Measurements from ENCODE around the gene CAST. TPM values are rescaled to one million over a fixed set of nuclear protein-coding genes. Genes with fewer than 3 reads are reported as not detected.

The CAST gene
- total and polyA plus RNA-seq, 12 donors, result 54.3 to 329 (median 172) TPM

DNA sequence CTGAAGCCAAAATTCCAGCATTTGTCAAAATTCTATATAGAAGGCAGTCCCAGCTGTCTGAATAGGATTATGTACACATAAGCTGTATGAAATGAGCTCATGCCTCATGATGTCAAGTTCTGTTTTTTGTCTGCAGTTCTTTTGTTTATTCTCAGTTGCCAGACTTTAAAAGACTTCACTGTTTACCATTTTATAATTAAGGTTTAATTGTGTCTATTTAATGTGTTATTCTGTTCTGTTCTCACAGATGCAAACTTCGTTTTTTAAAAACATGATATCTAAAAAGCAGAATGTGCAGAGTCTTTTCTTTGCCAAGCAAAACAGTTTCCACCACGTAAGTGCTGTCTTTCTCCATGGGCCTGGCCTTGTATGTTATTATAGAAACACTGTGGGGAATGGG is 114.4 kb downstream of the CAST start:
- TF ChIP-seq, protein P1, sequence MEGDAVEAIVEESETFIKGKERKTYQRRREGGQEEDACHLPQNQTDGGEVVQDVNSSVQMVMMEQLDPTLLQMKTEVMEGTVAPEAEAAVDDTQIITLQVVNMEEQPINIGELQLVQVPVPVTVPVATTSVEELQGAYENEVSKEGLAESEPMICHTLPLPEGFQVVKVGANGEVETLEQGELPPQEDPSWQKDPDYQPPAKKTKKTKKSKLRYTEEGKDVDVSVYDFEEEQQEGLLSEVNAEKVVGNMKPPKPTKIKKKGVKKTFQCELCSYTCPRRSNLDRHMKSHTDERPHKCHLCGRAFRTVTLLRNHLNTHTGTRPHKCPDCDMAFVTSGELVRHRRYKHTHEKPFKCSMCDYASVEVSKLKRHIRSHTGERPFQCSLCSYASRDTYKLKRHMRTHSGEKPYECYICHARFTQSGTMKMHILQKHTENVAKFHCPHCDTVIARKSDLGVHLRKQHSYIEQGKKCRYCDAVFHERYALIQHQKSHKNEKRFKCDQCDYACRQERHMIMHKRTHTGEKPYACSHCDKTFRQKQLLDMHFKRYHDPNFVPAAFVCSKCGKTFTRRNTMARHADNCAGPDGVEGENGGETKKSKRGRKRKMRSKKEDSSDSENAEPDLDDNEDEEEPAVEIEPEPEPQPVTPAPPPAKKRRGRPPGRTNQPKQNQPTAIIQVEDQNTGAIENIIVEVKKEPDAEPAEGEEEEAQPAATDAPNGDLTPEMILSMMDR (IDR thresholded peaks at IDR 0.05), result no peak
- no peak for TF ChIP-seq POLR2A (IDR thresholded peaks at IDR 0.05)
- intact Hi-C loops (cut with DNase I), result no loop called here
- WGBS, 4 donors, result 57 to 72% (median 66%) methylated on average over 2 of the region's 2 CpGs

DNA sequence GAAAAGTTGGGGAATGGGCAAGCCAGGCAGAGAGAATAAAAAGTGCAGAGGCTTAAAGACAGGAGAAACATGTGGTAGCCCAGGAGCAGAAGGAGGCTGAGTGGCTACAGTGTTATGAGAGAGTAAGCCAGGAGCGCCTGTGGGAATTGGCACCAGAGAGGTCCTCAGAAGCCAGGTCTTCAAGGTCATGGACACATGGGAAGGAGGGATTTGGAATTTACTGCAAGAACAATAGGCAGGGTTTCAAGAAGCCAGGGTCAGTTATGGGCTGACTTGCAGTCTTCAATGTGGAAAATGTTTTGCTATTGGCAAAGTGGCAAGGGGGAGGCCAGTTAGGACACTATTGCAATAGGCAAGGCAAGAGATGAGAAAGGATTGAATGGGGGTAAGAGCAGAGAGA is 116.2 kb downstream of the CAST start:
- Histone ChIP-seq H3K4me1 (replicated peaks in 1 of 2) (peaks cover 11 to 21% of the 10 kb centered on the region in 2 donors), H3K27ac (no peak overlapping the region), H3K4me3 (no peak overlapping the region), H3K27me3 (no peaks in the 10 kb centered on the region), H3K36me3 (replicated peaks in 1 of 2) (peaks cover 0 to 23% of the 10 kb centered on the region in 2 donors), H3K9me3 (replicated peaks in 1 of 3) (no peaks in the 10 kb centered on the region)
- peak in 2 of 7 donors; percentile 26 for DNase-seq
- WGBS, 4 donors, result 54 to 58% (median 57%) methylated on average over 1 of the region's 1 CpG
- intact Hi-C loops (cut with DNase I), result no loop called here
- TF ChIP-seq POLR2A (IDR thresholded peaks at IDR 0.05), result no peak
- TF ChIP-seq, protein P1 (IDR thresholded peaks at IDR 0.05), result no peak

More for the DNA sequence above, 114.4 kb downstream of the CAST start:
- no peak for DNase-seq
- no peaks in the 10 kb centered on the region for H3K27me3 ChIP-seq
- H3K4me3 ChIP-seq, result no peak overlapping the region
- H3K36me3 ChIP-seq (replicated peaks in 1 of 2), result peaks cover 0 to 31% of the 10 kb centered on the region in 2 donors
- H3K4me1 ChIP-seq (replicated peaks in 1 of 2), result peaks cover 11 to 20% of the 10 kb centered on the region in 2 donors
- no peaks in the 10 kb centered on the region for H3K9me3 ChIP-seq (replicated peaks in 1 of 3)
- H3K27ac ChIP-seq, result no peak overlapping the region

DNA sequence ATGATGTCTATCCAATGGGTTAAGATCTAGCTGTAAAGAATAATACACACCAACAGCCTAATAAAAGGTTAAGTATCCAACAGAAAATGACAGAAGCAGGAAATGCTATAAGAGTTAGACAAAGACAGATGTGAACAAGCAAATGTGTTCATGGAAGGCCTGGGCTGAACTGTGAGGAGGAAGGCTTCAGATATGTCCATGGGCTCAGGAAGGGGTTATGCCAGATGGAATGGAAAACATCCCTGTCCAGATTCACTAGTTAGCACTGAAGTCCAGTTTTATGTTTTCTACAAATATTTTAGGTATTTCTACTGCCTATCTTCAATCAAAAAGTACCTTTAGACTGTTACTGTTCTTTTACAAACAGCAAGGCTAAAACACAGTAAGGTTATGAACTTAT is 118.5 kb downstream of the CAST start:
- H3K27ac ChIP-seq, result peak overlapping the region; percentile 35 to 70 (median 58)
- TF ChIP-seq, protein P1 (IDR thresholded peaks at IDR 0.05), result no peak
- no peak for TF ChIP-seq POLR2A (IDR thresholded peaks at IDR 0.05)
- intact Hi-C loops (cut with DNase I), result no loop called here
- H3K4me3 ChIP-seq, result no peak overlapping the region
- no peak for DNase-seq
- H3K27me3 ChIP-seq, result no peaks in the 10 kb centered on the region
- H3K4me1 ChIP-seq (replicated peaks in 1 of 2), result peaks cover 11 to 21% of the 10 kb centered on the region in 2 donors
- H3K36me3 ChIP-seq (replicated peaks in 1 of 2), result peaks cover 0 to 30% of the 10 kb centered on the region in 2 donors
- H3K9me3 ChIP-seq (replicated peaks in 1 of 3), result no peaks in the 10 kb centered on the region

DNA sequence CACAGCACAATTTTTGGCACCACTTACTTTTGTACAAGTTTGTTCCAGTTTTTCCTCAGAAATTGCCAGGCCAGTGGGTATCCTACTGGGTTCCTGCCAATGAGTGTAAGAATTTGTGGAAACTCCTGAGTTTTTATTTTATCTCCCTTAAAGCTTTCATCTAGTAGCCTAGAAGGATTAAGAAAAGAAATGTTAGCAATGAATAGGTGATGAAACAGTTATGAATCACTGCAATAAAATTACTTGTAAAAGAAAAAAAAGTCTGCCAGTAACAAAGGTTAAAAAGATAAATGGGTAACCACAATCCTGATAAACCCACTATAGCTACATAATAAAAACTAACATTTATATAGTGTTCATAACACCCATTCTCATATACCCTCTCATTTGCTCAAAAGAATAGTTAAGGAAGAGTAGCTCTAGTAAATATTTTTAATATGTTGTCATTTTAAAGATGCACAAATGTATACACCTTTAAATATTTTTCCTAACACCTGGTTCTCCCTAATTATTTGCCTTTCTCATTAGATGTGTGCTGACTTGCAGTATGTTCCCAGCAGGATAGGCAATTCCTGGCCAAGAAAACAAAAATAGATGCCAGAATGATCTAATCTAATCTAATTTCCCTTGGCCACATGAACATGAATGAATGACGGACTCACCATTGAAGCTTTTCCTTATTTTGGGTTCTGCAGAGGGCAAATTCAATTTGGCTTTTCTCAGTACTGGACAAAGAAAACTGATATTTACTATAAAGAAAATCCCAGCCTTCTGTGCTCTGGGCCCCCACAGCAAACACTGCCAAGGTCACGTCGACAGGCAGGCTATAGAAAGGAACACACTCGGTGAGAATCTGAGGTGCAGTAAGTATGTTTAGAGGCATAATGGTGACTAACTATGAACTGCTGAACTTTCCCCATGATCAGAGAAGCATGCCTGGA is 119.1 kb downstream of the CAST start:
- 64 to 81% (median 72%) methylated on average over 4 of the region's 4 CpGs for WGBS, 4 donors
- no peak overlapping the region for H3K4me3 ChIP-seq
- peaks cover 11 to 21% of the 10 kb centered on the region in 2 donors for H3K4me1 ChIP-seq (replicated peaks in 1 of 2)
- peak in 1 of 7 donors; percentile 41 for DNase-seq
- H3K27ac ChIP-seq, result peak overlapping the region in 4 of 5 donors; percentile 58 to 70 (median 63)
- H3K27me3 ChIP-seq, result no peaks in the 10 kb centered on the region
- TF ChIP-seq, protein P1 (IDR thresholded peaks at IDR 0.05), result no peak
- H3K36me3 ChIP-seq (replicated peaks in 1 of 2), result peaks cover 0 to 26% of the 10 kb centered on the region in 2 donors
- intact Hi-C loops (cut with DNase I), result no loop called here
- no peaks in the 10 kb centered on the region for H3K9me3 ChIP-seq (replicated peaks in 1 of 3)

Measured in adrenal gland (tissue), 12 donors.